HepG2 (cell line): ENCODE data around the gene SSU72. TPM values are rescaled to one million over a fixed set of nuclear protein-coding genes. Genes with fewer than 3 reads are reported as not detected.

Source experiments
- ATAC-seq: fragments of 200-7000 bp; cut with Tn5 transposase; 3 replicates; pipeline ENCODE4 v1.9.1; 2020; ENCODE audit warnings: mild to moderate bottlenecking, moderate library complexity
- BruUV-seq: library from RNA; stranded (reverse); fragments of 400-500 nt; replicated peaks from 2 replicates; lab custom pipeline; 2021; lab: Mats Ljungman, UMichigan
- CTCF ChIA-PET: fragments of 300-600 bp; formaldehyde crosslinking; extraction: SDS; loops from one replicate; lab custom pipeline; 2021; ENCODE audit warnings: low total read pairs, inconsistent platforms, low intra/inter-chr PET ratio; lab: Yijun Ruan, JAX
- POLR2A ChIA-PET: fragments of 350-600 bp; sonication (Branson Sonifier 250); formaldehyde crosslinking; loops from one replicate; lab custom pipeline; 2020; ENCODE audit warnings: antibody characterized with exemption, inconsistent platforms; lab: Yijun Ruan, JAX
- DNase-seq: peaks from one replicate; pipeline ENCODE4 v3.0.0-alpha.2; 2015; ENCODE audit warnings: low spot score
- FAIRE-seq: peaks from 3 replicates; lab custom pipeline; 2011; peaks lifted over from hg19 to GRCh38; lab: Jason Lieb, UNC
- H2AFZ ChIP-seq: one replicate; pipeline ENCODE4 v1.6.1; 2011; ENCODE audit warnings: low read length, inconsistent platforms
- H3K27ac ChIP-seq: fragments of 300-600 bp; 3 replicates; pipeline ENCODE4 v1.8.0; 2011; ENCODE audit warnings: mixed run types, mild to moderate bottlenecking, mixed read lengths, low read length, inconsistent platforms; ENCODE audit not compliant: insufficient read depth; ENCODE audit errors: extremely low read length
- H3K27me3 ChIP-seq, 2 experiments: fragments of 200-600 bp in 1 of 2; 2 replicates in 1 of 2; 3 replicates in 1 of 2; pipeline versions ENCODE4 v1.6.0 to v1.8.0; 2011; ENCODE audit warnings: low read length in 2 of 2, mild to moderate bottlenecking in 2 of 2, moderate library complexity in 2 of 2, inconsistent platforms in 1 of 2; ENCODE audit not compliant: insufficient read depth in 2 of 2, control insufficient read depth in 1 of 2
- H3K36me3 ChIP-seq, 2 experiments: fragments of 200-600 bp in 1 of 2; replicated peaks in 1 of 2; 2 replicates in 1 of 2; 3 replicates in 1 of 2; pipeline versions ENCODE4 v1.5.1 to v1.8.0; 2011; ENCODE audit warnings: low read length in 2 of 2, inconsistent platforms in 1 of 2; ENCODE audit not compliant: insufficient read depth in 2 of 2, control insufficient read depth in 1 of 2
- H3K4me1 ChIP-seq: 2 replicates; pipeline ENCODE4 v1.5.1; 2012; ENCODE audit warnings: low read length, inconsistent platforms; ENCODE audit not compliant: insufficient read depth
- H3K4me2 ChIP-seq: 2 replicates; pipeline ENCODE4 v1.6.0; 2011; ENCODE audit warnings: low read depth, low read length, inconsistent platforms
- H3K4me3 ChIP-seq, 3 experiments: fragments of 200-600 bp in 1 of 3; sonication (generic), shearing (Covaris generic) in 1 of 3; replicated peaks in 1 of 3; 2 replicates each; pipeline ENCODE4 v1.5.1; 2011 to 2016; ENCODE audit warnings: low read length in 3 of 3, inconsistent platforms in 2 of 3, low read depth in 2 of 3, mild to moderate bottlenecking in 2 of 3, control low read depth in 1 of 3, mixed read lengths in 1 of 3; ENCODE audit not compliant: insufficient read depth in 1 of 3
- H3K79me2 ChIP-seq: one replicate; pipeline ENCODE4 v1.6.1; 2011; ENCODE audit warnings: low read length, inconsistent platforms; ENCODE audit not compliant: insufficient read depth
- H3K9ac ChIP-seq: 2 replicates; pipeline ENCODE4 v1.6.0; 2011; ENCODE audit warnings: mild to moderate bottlenecking, low read depth, low read length, inconsistent platforms; ENCODE audit not compliant: insufficient read depth
- H3K9me3 ChIP-seq: 2 replicates; pipeline ENCODE4 v1.5.1; 2012; ENCODE audit warnings: mild to moderate bottlenecking, low read length
- H4K20me1 ChIP-seq: 2 replicates; pipeline ENCODE4 v1.6.0; 2011; ENCODE audit warnings: inconsistent platforms, mild to moderate bottlenecking, low read length, moderate library complexity; ENCODE audit not compliant: insufficient read depth
- ATF1 ChIP-seq: IDR thresholded peaks from 2 replicates; pipeline ENCODE4 v1.6.1; 2016; ENCODE audit warnings: mild to moderate bottlenecking, control low read depth
- ERF ChIP-seq: IDR thresholded peaks from 2 replicates; pipeline ENCODE4 v1.6.1; 2018; ENCODE audit warnings: missing biosample characterization, missing genetic modification reagents
- ETV6 ChIP-seq: sonication (generic); formaldehyde crosslinking; conservative IDR thresholded peaks from 2 replicates; pipeline ENCODE4 v1.4.0; 2020; ENCODE audit warnings: missing genetic modification reagents
- MED1 ChIP-seq: sonication (generic); formaldehyde crosslinking; IDR thresholded peaks from 2 replicates; pipeline ENCODE4 v1.4.0; 2020; ENCODE audit warnings: missing genetic modification reagents
- TFAP4 ChIP-seq: sonication (generic); IDR thresholded peaks from 2 replicates; pipeline ENCODE4 v1.6.1; 2016; ENCODE audit warnings: low read depth, borderline replicate concordance
- YY1 ChIP-seq: IDR thresholded peaks from 2 replicates; pipeline ENCODE4 v1.6.1; 2011; ENCODE audit warnings: low read length, low read depth, moderate library complexity, mild to moderate bottlenecking; ENCODE audit not compliant: insufficient read depth, insufficient replicate concordance
- ZBTB40 ChIP-seq, 2 experiments: fragments of 450-650 bp in 1 of 2; sonication (generic) in 1 of 2; formaldehyde crosslinking in 1 of 2; IDR thresholded peaks; 2 replicates each; pipeline versions ENCODE4 v1.6.1 to v1.8.0; 2016 to 2022; ENCODE audit warnings: antibody characterized with exemption in 1 of 2, mild to moderate bottlenecking in 1 of 2, missing genetic modification reagents in 1 of 2
- ZFY ChIP-seq: sonication (generic); formaldehyde crosslinking; IDR thresholded peaks from 2 replicates; pipeline ENCODE4 v1.4.0; 2020; ENCODE audit warnings: missing genetic modification reagents
- ZNF337 ChIP-seq: sonication (generic); formaldehyde crosslinking; IDR thresholded peaks from 2 replicates; pipeline ENCODE4 v1.5.1; 2020; ENCODE audit warnings: missing genetic modification reagents, low read depth, mild to moderate bottlenecking, borderline replicate concordance
- ZNF570 ChIP-seq: sonication (generic); formaldehyde crosslinking; IDR thresholded peaks from 2 replicates; pipeline ENCODE4 v1.4.0; 2020; ENCODE audit warnings: mild to moderate bottlenecking, missing genetic modification reagents, borderline replicate concordance
- ZNF749 ChIP-seq: sonication (generic); formaldehyde crosslinking; IDR thresholded peaks from 2 replicates; pipeline ENCODE4 v1.8.0; 2022; ENCODE audit warnings: mild to moderate bottlenecking, missing genetic modification reagents, moderate library complexity, borderline replicate concordance
- ZNF772 ChIP-seq: sonication (generic); formaldehyde crosslinking; IDR thresholded peaks from 2 replicates; pipeline ENCODE4 v1.5.0; 2020; ENCODE audit warnings: mild to moderate bottlenecking, missing genetic modification reagents
- ZNF792 ChIP-seq: IDR thresholded peaks from 2 replicates; pipeline ENCODE4 v1.6.1; 2016
- WGBS: methylation state at CpG from one replicate; pipeline ENCODE4 v1.1.6; 2017; ENCODE audit warnings: low lambda C conversion rate; 5-methylcytosine and 5-hydroxymethylcytosine counted together
- in situ Hi-C: cut with HindIII; loops from 2 replicates; pipeline ENCODE4 v1.10.0; 2017; ENCODE audit warnings: low pct_unique_long_range_greater_than_20kb; ENCODE audit not compliant: extremely low pct_ligation_motif_present
- intact Hi-C: fragments of 100-400 bp; cut with micrococcal nuclease; formaldehyde crosslinking; loops from one replicate; pipeline ENCODE4 v1.10.0; 2022; ENCODE audit not compliant: unreplicated experiment
- polyA plus RNA-seq, 8 experiments: library from polyadenylated mRNA; depleted of rRNA in 3 of 8; stranded (reverse) in 7 of 8; unstranded in 1 of 8; fragments of >200 nt; fragmentation: Illumina TruSeq in 4 of 8; extraction: Trizol in 4 of 8; gene quantifications; 2 replicates each; pipeline versions ENCODE4 v1.2.1 to v1.2.3, GENCODE V29; 2011 to 2016; ENCODE audit warnings: low read depth in 4 of 8, missing spikeins in 1 of 8, mixed read lengths in 1 of 8; ENCODE audit not compliant: insufficient read depth in 1 of 8
- total RNA-seq, 5 experiments: library from RNA; depleted of rRNA; stranded (reverse); fragments of >200 nt; fragmentation: Illumina TruSeq; extraction: Trizol; gene quantifications; 2 replicates each; pipeline ENCODE4 v1.2.3, GENCODE V29; 2016; ENCODE audit warnings: low read depth in 1 of 5

The SSU72 gene
- total and polyA plus RNA-seq, 2 of the 13 experiments (the other 11 are each of a cell fraction or from before 2014, with no cell fraction given), result 42.8 to 67.1 TPM

GRCh38 chr1:1573843-1574720, 581 bp downstream of the SSU72 start:
- POLR2A ChIA-PET, result interaction anchor here (1.7 kb wide), 1 partner anchor 40 kb away, joined by 8 read pairs; no protein-coding TSS in a partner anchor
- Histone ChIP-seq H4K20me1 (peaks cover 10% of the 10 kb centered on the region), H3K4me1 (peaks cover 55% of the 10 kb centered on the region), H3K79me2 (peaks cover 45% of the 10 kb centered on the region), H3K4me3 (peak overlapping the region; percentile 86 to 99 (median 99)), H3K9ac (peak overlapping the region; percentile 96), H3K27ac (peak overlapping the region; percentile 87), H3K27me3 (peaks cover 0 to 13% of the 10 kb centered on the region in 2 experiments; a peak in 1 of 5 replicates), H3K9me3 (no peaks in the 10 kb centered on the region), H2AFZ (no peak overlapping the region), H3K36me3 (peaks cover 2 to 11% of the 10 kb centered on the region in 2 experiments; a peak in 4 of 5 replicates), H3K4me2 (peak overlapping the region; percentile 94)
- in situ Hi-C loops, result no loop called here
- intact Hi-C loops, result no loop called here
- BruUV-seq, result no TSS peak
- CTCF ChIA-PET, result no interaction called here
- FAIRE-seq, result peak; percentile 59
- WGBS, result 1% methylated on average over 17 of the region's 96 CpGs
- ATAC-seq, result peak; percentile 61
- peak; percentile 57 for DNase-seq
- TF ChIP-seq ETV6 (CRISPR knock-in tag) (0 out of 2 replicates have a peak, but pooled peaks have one; percentile 34), ERF (CRISPR knock-in tag) (no peak), YY1 (peak; percentile 96), ZNF749 (no peak), MED1 (no peak), ZNF772 (CRISPR knock-in tag) (peak; percentile 53; the same call in 1 of the 2 replicates), TFAP4 (no peak), ZBTB40 (IDR thresholded peaks at IDR 0.05) (no peak), ZBTB40 (CRISPR knock-in tag; IDR thresholded peaks at IDR 0.05) (no peak; the same call in 1 of the 2 replicates), ZNF570 (peak; percentile 56; the same call in 1 of the 2 replicates), ZNF792 (CRISPR knock-in tag) (no peak), ATF1 (no peak), ZNF337 (CRISPR knock-in tag) (no peak), ZFY (CRISPR knock-in tag) (no peak)
